NCI-H524 (cell line): Measurements from ENCODE around the gene CFAP74.

Source experiments
- DNase-seq, 2 experiments: peaks; one replicate each; lab custom pipeline; 2025; lab: John Stamatoyannopoulos, UW

The CFAP74 gene

DNA sequence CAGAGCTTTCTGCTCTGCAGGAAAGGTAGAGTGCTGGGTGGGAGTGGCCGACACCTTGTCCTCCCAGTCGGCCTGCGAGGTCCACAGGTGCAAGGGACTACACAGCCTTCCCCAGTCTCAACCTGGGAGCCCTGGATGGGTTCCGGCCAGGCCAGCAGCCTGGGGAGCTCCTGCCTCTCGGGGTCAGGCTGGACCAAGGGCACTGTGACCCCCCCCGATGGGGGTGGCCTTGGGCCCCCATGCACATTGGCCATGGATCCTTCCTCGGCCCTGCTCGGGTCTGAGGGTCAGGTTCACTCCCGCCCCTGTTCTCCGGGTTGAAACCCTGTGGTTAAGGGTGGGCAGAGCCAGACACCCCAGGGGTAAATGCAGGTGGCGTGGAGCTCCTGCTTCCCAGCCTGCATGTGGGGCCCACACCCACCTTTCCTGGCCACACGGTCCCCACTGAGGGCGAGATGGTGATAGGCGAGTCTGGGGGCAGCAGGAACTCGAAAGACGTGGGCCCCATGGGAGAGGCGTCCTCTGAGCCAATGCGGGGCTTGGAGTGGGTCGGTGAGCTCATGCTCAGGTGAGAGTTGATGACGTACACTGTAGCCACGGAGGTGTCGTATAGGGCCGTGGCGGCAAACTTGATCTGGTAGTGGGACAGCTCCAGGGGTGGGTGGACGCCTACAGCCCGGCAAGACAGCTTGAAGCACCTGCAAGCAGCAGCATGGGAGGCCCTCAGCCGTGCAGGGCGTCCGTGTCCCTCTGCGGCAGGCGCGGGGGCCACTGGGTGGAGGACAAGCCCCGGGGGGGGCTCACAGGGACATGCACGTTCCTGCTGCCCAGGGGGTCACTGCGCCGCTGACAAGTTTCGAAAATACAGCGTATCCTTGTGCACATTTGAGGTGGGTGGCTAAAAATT lies 73.7 kb downstream of the CFAP74 start:
- DNase-seq = no peak

DNA sequence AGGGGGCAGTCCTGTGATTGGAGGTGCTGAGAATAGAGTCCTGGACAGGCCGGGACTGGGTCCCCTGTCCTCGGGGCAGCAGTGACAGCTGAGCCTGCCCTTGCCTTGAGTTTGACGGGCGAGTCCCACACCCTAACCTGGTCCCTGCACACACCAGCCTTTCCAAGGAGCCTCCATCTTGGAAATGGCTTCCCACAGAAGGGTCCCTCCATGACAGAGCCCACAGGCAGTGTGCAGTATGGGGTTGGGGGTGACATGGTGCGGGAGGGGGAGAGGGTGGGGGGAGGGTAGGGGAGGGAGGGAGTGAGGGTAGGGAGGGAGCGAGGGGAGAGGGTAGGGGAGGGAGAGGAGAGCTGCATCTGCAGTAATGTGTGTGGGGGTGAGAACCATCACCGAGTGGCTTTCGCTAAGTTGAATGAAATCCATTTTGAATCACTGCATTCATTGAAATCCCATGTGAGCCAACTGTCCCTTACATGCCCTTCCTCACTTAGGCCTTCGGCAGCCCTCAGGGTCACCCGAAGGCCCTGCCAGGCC lies 74.4 kb downstream of the CFAP74 start:
- no peak for DNase-seq

DNA sequence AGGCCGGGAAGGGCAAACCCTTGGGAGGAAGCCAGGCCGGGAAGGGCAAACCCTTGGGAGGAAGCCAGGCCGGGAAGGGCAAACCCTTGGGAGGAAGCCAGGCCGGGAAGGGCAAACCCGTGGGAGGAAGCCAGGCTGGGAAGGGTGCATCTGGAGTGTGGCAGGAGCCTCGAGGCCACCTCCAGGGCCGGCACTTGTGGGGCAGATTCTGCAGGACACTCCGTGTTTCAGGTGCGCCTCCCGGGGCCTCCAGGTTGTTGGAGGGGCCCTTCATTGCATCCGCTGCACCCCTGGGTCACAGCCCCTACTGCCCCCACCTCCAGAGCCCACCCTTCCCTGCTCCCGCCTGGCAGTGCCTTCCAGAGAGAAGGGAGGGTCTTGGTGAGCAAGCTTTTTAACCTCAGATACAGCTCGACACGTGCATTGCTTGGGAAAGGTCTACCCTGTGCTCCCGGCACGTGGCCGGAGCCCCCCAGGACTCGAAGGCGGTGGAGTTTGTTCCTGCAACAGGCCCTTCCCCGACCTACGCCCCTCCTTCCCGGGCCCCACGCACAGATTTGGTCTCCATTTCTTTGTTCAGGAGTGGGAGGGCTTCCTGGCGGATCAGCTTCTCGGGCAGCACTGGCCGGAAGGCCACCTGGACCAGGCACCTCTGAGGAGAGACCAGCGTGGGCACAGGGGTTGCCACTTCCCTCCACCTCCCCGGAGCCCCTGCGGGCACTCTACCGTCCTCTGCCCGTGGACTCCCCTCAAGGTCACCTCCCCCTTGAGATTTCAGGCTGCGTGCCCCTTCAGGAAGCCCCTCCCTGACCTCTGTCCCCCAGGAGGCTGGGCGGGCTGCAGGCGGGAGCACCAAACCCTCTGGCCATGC lies 75.1 kb downstream of the CFAP74 start:
- no peak for DNase-seq

DNA sequence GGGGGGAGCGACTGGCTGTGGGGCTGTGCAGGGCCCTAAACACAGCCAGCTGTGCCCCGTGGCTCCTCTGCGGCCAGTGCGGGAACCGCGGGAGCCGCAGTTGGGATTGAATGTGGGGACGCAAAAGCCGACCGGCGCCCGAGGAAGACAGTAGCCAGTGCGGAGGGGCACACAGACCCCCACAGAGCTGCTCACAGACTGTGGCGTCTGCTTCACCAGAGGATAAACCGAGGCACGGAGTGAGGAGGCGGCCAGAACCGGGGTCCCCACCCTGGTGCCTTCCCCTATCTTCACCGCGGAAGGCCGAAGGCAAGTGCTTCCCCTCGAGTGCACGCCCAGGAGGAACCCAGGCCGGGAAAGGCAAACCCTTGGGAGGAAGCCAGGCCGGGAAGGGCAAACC lies 75.8 kb downstream of the CFAP74 start:
- DNase-seq = no peak

DNA sequence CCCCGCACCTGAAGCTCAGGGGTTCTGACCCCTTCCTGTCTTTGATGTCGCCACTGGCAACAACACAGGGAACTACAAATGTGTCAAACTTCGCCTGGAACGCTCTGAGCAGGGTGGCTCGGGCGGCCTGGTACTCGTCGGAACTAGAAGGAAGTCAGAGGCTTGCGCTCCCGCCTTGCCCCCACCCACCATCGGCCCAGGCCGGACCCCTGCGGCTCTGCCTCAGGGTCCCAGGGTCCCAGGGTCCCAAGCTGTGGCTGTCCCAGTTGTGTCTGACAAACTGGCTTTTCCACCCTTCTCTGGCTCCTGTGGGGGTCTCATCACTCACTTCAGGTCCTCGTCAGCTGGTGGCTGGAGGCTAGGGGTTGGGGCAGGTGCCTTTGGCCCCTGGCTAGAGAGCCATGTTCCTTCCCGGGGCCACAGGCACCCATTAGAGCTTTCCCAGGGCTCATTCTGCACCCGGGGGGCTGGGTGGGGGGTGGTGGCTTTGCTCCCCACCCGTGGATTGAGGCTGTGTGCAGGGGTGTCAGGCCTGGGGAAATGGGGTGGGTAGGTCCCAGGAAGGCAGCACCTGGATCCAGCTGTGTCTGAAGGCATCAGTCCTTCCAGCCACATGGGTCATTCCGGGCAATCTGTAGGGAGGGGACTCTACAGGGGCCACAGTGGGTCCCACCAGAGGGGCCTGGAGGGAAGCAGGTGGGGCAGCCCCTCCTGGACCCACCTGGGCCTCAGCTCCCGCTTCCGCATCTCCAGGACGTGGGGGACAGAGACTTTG lies 76.5 kb downstream of the CFAP74 start:
- no peak for DNase-seq

DNA sequence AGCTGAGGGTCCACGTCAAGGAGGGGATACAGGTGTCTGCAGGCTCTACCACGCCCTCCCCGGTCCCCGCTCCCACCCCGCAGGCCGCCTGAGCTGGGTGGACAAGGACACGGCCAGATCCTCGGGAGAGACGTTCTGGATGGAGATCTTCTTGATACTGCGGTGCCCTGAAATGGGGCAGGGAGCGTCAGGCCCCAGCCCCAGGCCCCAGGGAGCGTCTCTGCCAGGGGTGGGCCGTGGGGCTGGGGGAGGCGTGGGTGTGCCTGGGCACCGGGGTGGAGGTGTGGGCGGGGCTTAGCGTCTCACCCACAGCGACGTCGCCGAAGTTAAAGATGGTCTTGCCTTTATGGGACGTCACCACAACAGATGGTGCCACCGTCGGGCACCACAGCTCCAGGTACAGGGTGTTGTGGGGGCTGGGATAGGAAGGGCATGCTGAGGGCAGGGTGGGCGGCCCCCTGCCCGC lies 77.2 kb downstream of the CFAP74 start:
- DNase-seq = no peak

DNA sequence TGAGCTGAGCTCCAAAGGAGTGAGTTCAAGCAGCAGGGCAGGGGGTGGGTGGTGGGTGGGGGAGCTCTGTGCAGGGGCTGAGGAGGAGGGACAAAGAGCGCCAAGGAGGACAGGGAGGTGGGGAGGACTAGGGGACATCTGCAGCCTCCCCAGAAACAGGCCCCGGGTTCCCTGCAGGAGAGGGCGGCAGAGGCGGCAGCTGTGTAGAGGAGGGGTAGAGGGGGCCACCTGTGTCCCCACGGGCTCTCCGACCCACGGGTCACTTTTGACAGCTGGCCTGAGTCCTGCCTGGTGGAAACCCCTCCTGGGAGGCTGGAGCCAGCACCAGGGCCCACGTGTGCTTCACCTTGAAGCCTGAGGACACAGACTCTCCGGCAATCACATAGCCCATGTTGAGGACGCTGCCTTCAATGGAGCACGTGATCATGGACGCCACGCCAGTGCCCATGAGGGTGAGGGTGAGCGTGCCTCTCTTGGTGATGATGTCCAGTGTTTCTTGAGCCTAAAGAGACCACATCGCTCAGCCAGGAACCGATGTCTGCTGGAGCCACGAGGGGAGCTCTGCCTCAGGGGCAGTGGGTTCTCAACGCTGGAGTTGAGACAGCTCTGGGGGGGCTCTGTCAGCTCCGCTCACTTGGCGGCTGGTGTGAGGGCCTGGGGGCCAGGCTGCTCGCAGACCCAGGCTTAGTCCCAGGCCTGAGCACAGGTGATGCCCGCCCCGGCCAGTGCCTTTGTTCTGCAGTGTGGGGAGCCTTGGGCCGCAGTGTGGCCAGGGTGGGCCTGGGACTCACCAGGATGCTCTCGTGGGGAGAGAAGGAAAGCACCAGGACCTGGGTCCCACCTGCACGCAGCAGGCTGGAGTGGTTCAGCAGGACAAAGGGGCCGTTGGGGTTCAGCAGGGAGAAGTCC lies 77.9 kb downstream of the CFAP74 start:
- no peak for DNase-seq

DNA sequence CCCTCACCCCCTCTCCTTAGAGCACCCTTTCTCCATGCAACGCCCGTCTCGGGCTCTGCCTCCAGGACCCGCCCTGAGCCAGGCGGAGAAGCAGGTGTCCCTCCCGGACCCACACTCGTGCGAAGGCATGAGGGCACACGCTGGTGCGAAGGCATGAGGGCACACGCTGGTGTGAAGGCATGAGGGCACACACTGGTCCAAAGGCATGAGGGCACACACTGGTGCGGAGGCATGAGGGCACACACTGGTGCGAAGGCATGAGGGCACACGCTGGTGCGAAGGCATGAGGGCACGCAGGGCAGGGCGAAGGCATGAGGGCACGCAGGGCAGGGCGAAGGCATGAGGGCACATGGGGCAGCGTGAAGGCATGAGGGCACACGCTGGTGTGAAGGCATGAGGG lies 78.7 kb downstream of the CFAP74 start:
- DNase-seq = no peak

DNA sequence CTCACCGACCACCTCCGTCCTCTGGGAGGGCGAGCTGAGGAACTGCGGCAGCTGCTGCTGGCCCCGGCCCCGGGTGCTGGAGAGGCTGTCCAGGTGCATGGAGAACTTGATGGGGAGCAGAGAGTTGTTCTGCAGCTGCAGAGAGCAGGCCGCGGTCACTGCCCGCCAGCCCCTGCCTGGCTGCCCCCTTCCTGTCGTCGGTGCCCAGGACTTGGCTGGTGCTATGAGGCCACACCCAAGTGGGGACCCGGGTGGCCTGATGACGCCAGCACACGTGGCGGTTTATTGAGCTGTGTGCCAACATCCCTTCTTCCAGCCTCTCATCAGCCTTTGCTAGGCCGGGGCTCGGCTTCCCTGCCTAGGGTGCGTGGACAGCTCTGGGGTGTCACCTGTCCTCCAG lies 79.2 kb downstream of the CFAP74 start:
- DNase-seq = no peak

DNA sequence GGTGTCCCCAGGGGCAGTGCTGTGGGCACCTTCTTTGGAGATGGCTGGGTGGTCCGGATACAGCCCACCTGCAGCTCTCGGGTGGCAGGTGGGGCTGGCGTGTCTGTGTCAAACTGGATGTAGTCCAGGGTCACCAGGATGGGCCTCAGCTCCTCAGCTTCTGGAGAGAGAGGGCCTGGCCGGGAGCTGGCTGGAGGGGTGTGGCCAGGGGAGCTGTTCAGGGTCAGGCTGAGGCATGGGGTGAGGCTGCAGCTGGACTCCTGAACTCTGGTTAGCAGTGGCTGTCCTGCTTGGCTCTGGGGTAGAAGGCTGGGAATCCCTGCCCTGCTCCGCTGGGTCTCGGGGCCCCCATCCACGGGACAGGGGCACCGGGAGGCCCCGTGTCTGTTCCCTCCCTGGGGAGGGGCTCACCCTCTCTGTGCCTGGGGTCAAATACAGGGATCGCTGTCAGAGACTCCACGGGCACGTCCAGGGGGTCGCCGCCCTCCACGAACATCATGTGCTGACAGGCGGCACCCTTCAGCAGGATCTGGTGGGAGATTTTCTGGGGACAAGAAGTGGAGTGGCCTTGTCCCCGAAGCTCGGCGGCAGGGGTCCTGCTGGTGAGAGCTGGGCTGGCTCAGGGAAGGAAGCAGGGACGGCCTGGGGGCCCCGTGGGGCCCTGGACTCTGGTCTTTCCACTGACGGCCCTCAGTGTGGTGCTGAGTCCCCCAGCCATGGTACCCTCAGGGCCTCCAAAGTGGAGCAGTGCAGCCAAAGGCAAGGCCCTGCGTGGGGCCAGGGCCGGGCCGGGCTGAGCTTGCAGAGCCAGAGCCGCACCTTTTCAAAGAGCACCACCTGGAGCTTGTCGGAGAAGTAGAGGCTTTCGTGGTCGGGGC lies 80.4 kb downstream of the CFAP74 start:
- DNase-seq = no peak

DNA sequence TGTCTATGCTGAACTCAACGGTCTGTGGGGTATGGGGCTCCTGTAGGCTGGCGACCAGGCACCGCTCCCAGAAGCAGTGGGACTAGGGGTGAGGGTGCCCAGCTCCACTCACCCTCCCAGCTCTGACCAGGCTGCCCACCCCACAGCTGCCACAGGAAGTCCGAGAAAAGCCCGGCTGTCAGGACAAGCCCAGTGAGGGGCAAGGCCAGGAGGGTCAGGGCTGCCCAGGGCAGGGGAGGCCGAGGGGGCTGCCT lies 81.0 kb downstream of the CFAP74 start:
- no peak for DNase-seq

DNA sequence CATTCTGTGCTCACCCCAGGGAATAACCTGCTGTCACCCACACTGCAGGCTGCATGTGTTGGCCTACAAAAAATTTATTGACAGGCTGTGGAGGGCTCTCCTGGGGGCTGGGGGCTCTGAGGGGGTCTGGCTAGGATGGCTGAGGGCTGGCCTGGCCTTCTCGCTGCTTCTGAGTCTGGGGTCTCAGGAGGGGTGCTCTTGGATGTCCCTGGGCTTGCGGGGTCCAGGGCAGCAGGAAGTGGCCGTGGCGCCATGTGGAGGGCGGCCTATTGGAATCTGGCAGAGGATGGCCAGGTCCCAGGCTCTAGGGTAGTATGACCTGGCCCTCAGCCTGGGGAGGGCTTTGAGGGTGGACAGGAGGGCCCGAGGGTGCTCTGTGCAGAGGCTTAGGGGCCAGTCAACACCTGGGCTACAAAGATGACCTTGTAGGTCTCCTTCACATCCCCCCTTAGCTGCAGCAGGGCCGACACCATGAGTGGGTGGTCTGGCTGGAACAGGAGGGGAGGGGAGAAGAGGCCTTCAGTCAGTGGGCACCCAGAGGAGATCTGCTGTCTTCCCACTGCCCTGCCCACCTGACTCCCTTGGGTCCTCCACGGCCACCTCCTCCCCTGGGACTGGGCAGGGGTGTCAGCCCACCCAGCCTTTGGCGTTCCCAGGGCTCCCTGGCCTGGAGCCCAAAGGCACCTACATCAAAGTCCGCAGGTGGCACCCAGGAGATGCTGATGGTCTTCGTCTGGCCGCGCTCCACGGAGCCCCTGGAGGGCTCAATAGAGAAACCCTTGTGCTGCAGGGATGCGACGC lies 81.5 kb downstream of the CFAP74 start:
- DNase-seq = no peak

DNA sequence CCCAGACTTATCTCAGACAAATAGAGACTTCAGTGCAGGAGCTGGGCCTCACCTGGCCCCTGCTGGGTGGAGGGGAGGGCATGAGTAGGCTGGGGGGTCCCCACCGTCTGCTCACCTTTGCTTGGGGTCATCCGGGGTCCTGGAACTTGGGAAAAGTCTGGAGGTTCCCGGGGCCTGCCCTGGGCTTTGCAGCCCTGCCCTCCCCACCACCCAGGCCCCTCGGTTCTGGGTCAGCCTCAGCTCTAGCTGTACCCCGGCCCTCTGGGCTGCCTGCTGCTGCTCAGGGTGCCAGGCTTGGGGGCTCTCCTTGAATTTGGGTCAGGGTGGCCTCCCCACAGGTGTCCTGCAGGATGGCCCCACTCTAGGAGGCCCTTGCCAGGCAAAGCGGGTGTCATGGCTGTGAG lies 82.1 kb downstream of the CFAP74 start:
- DNase-seq = no peak

DNA sequence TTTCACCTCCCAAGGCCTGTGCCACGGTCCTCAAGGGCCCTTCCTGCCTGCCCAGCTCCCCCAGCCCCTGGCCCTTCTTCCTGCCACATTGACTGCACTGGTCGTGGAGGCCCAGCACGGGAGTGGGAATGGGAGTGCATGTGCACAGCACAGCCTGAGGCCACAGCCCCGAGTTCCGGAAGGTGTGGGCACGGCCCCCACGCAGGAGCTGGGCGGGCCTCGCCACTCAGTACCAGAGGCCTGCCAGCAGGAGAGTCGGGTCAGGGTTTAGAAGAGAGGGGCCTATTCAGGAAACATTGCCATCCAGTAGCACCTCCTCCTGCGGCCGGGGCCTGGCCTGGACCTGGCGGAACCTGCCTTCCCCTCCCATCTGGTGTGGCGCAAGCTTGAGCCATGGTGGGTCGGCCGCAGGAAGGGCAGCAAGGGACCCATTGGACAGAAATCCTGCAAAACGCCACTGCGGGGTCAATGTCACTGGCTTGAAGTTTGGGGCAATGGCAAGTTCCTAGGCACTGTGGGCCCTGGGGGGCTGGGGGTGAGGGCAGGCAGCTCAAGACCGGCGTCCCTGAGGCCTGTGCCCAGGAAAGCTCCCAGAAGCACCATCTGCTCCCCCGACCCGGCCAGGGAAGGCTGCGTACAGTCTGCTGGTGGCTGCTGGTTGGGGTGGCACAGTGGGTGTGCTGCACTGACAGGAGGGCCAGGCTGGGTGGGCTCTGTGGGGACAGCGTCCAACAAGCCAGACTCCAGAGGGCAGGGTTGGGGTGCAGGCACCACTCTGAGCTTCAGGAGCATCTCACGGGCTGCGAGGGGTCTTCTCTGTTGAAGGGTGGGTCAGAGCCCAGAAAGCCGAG lies 82.8 kb downstream of the CFAP74 start:
- DNase-seq = no peak

DNA sequence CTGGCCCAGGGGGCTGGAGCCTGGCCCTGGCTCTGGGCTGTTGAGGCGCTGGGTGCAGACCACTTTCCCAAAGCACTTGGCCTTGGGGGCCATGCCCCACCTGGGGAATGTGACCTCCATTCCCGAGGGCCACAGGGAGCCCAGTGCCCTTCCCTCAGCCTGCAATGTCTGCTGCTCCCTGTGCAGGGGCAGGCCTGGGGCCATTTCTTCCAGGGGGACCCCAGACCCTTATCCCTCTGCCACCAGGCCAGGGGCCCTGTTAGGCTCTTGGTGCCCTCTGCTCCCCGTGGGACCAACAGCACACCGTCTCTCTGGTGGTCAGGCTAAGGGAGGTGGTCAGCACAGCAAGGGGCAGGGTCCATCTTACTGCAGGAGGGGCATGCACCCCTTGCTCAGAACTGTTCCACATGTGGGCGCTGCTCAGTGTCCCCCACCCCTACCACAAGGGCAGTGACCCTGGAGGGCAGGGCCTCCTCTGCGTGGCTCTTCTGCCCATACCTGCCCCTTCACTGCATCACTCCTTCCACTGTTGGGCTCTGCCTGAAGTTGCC lies 83.5 kb downstream of the CFAP74 start:
- DNase-seq = no peak

DNA sequence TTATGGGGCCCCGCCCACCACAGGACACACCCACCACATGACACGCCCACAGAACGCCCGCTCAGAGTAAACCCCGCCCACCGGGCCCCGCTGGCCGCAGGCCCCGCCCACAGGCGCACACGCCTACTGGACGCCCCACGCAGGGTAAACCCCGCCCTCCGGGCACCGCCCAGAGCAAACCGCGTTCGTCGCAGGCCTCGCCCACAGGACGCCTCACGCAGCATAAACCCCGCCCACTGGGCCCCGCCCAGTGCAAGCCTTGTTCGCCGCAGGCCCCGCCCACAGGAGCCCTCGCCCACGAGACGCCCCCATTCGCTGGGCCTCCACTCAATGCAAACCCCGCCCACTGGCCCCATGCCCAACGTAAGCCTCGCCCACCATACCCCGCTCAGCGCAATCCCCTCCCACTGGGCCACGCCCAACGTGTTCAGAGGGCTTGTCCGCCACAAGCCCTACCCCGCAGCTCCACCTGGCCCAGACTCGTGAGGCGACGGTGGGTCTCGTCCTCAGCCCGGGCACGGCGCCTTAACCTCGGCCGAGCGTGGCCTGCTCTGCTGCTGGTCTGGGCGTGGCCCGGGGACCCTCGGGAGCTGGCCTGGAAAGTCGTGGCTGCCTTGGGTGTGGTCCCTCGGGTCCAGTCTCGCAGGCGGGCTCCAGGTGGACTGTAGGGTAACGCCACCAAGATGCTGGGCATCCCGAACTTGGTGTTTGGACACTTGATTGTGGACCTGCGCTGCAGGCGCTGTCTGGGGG lies 84.1 kb downstream of the CFAP74 start:
- peak; percentile 86 to 97 for DNase-seq

DNA sequence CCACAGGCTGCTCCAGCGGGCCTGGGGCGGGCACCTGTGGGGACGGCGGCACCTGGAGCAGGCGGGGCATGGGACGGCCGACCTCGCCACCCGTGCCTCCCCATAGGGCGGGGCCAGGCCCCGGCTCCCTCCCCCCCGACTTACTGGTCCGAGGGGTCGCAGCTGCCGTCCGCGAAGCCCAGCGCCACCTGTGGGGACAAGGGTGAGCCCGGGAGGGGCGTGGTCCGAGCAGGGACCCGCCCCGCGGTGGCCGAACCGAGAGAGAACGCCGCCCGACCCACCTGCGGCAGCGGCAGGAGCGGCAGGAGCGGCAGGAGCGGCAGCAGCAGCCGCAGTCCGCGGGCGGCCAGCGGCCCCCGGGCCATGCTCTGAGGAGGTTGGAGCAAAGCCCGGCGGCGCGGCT lies 84.7 kb downstream of the CFAP74 start, which contains the start of gene TMEM52:
TMEM52 (minus strand) TSS at position 379 of the 403 bp plus-strand sequence; CDS start at position 365, 14 bp downstream.
- no peak for DNase-seq
